HG03280 (cell line): Measurements from ENCODE around the gene EIF3B.
"Not testable (repeated sequence)": the region's sequence is repeated elsewhere in the genome, so short reads cannot be mapped to it uniquely, and the experiment has no call there.

Experiments
- ATAC-seq: cut with Tn5 transposase; IDR thresholded peaks from one replicate; pipeline ENCODE4 v1.9.1; 2021; ENCODE audit warnings: mild to moderate bottlenecking, moderate library complexity; ENCODE audit not compliant: unreplicated experiment

Gene EIF3B

GRCh38 chr7:2376351-2377154, 21.9 kb downstream of the EIF3B start:
- ATAC-seq: no peak

- ATAC-seq: not testable (repeated sequence)
These were observed 22.9 kb downstream of the EIF3B start for GRCh38 chr7:2377492-2377891.

- not testable (repeated sequence) for ATAC-seq
These were observed 23.5 kb downstream of the EIF3B start for GRCh38 chr7:2378125-2378524.

GRCh38 chr7:2379161-2379560, 24.5 kb downstream of the EIF3B start:
- ATAC-seq: no peak

- ATAC-seq: no peak
These were observed 25.3 kb downstream of the EIF3B start for GRCh38 chr7:2379821-2380450.

GRCh38 chr7:2380461-2380860, 25.8 kb downstream of the EIF3B start:
- no peak for ATAC-seq

GRCh38 chr7:2381227-2381626, 26.6 kb downstream of the EIF3B start:
- no peak for ATAC-seq

- ATAC-seq: no peak
These were observed 27.4 kb downstream of the EIF3B start for GRCh38 chr7:2381881-2382509.

- no peak for ATAC-seq
These were observed 29.1 kb downstream of the EIF3B start for GRCh38 chr7:2383543-2384274.

GRCh38 chr7:2384354-2385243, 30.0 kb downstream of the EIF3B start:
- no peak for ATAC-seq

GRCh38 chr7:2386122-2386521, 31.5 kb downstream of the EIF3B start:
- ATAC-seq: not testable (repeated sequence)

- ATAC-seq: no peak
These were observed 32.5 kb downstream of the EIF3B start for GRCh38 chr7:2386964-2387669.

GRCh38 chr7:2387897-2388636, 33.4 kb downstream of the EIF3B start:
- no peak for ATAC-seq

GRCh38 chr7:2388637-2388954, 34.0 kb downstream of the EIF3B start:
- ATAC-seq: no peak

GRCh38 chr7:2390020-2390816, 35.6 kb downstream of the EIF3B start:
- ATAC-seq: not testable (repeated sequence)

GRCh38 chr7:2393706-2394105, 39.1 kb downstream of the EIF3B start:
- no peak for ATAC-seq

- ATAC-seq: no peak
These were observed 40.0 kb downstream of the EIF3B start for GRCh38 chr7:2394566-2395082.

GRCh38 chr7:2398506-2398905, 43.9 kb downstream of the EIF3B start:
- ATAC-seq: no peak
